ENCODE results near the gene GPS2. TPM values are rescaled to one million over a fixed set of nuclear protein-coding genes. Genes with fewer than 3 reads are reported as not detected.

Gene GPS2
- total RNA-seq, 1 donor: 48.1 TPM

DNA sequence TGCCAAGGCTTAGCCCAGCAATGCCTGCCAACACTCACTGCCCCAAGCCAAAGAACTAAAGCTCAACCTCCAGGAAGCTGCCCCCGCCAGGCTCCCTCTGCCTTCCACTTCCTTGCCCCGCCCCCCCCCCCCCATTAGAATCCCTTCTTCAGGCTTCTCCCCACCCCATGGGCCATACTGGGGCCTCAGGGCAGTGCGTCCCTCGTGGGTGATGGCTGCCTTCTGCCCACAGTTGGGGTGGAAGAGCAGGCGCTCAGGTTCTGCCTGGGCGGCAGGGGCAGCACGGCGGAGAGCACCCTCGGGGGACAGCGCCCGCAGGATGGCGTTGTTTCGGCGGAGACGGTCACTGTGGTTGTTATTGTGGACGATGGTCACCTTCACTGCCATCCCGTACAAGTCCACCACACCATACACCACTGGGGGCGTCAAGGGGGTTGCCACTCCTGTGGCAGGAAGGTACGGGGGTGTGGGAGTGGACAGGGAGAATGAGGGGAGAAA, 9.9 kb upstream of the GPS2 start:
- no peaks in the 10 kb centered on the region for H3K27me3 ChIP-seq (ENCODE audit: insufficient read depth, low read length)
- H3K4me2 ChIP-seq (ENCODE audit: insufficient read depth, low read length): no peak overlapping the region
- TF ChIP-seq CTCF (IDR thresholded peaks at IDR 0.05; ENCODE audit: extremely low read depth, low read depth, low read length): no peak
- peaks cover 61% of the 10 kb centered on the region for H3K36me3 ChIP-seq (ENCODE audit: insufficient read depth, low read length)
- peak; percentile 68 for DNase-seq (ENCODE audit: insufficient read length, low spot score, missing footprints)
- no peak overlapping the region for H3K27ac ChIP-seq (ENCODE audit: low read depth, low read length)
- H2AFZ ChIP-seq (ENCODE audit: low read length): no peak overlapping the region
- peaks cover 3% of the 10 kb centered on the region for H4K20me1 ChIP-seq (ENCODE audit: insufficient read depth, low read length)
- peaks cover 9% of the 10 kb centered on the region for H3K4me1 ChIP-seq (ENCODE audit: insufficient read depth, low read length)
- no peaks in the 10 kb centered on the region for H3K9me3 ChIP-seq (ENCODE audit: low read depth, low read length)
- peaks cover 19% of the 10 kb centered on the region for H3K79me2 ChIP-seq (ENCODE audit: insufficient read depth, low read length)
- H3K4me3 ChIP-seq (ENCODE audit: insufficient read depth, low read length): no peak overlapping the region

- peaks cover 62% of the 10 kb centered on the region for H3K36me3 ChIP-seq (ENCODE audit: insufficient read depth, low read length)
These were observed 9.2 kb upstream of the GPS2 start for GRCh38 chr17:7324438-7324779.

DNA sequence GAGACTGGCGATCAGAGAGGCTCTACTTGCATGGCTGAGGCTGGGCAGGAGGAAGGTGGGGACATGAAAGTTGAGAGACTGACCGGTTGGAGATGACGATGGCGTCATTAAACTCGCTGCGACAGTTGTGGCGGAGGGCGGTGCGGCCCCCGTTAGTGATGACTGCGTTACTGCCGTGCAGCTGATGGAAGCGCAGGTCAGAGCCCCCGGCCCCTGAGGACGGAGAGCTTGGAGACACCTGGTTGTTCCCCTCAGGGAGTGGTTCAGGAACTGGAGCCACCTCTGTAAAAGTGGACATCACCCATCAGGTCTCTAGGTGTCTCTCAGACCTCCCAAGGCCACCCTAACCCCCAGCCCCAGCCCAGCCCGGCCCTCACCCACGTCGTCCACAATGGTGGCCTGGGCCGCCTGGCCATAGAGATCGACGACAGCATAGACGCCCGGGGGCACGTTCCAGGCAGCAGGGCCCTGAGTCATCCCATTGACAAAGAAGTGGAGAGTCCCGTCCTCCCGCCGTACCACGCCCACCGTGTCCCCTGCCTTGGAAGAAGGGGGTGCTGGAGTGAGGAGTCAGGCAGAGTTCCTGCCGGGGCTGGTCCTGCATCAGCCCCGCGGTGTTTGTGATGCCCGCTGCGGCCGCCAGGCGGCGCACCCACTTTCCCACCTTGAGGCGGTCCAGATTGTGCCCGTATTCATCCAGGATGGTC, 8.7 kb upstream of the GPS2 start:
- DNase-seq (ENCODE audit: insufficient read length, low spot score, missing footprints): peak; percentile 98
- no peak overlapping the region for H3K27ac ChIP-seq (ENCODE audit: low read depth, low read length)
- H2AFZ ChIP-seq (ENCODE audit: low read length): no peak overlapping the region
- peak; percentile 80 for TF ChIP-seq CTCF (IDR thresholded peaks at IDR 0.05; ENCODE audit: extremely low read depth, low read depth, low read length)
- H3K79me2 ChIP-seq (ENCODE audit: insufficient read depth, low read length): peaks cover 19% of the 10 kb centered on the region
- peaks cover 9% of the 10 kb centered on the region for H3K4me1 ChIP-seq (ENCODE audit: insufficient read depth, low read length)
- H3K9me3 ChIP-seq (ENCODE audit: low read depth, low read length): no peaks in the 10 kb centered on the region
- peaks cover 3% of the 10 kb centered on the region for H4K20me1 ChIP-seq (ENCODE audit: insufficient read depth, low read length)
- peaks cover 65% of the 10 kb centered on the region for H3K36me3 ChIP-seq (ENCODE audit: insufficient read depth, low read length)
- no peaks in the 10 kb centered on the region for H3K27me3 ChIP-seq (ENCODE audit: insufficient read depth, low read length)
- no peak overlapping the region for H3K4me2 ChIP-seq (ENCODE audit: insufficient read depth, low read length)
- H3K4me3 ChIP-seq (ENCODE audit: insufficient read depth, low read length): no peak overlapping the region

More at GRCh38 chr17:7324438-7324779, 9.2 kb upstream of the GPS2 start:
- peak; percentile 83 for DNase-seq (ENCODE audit: insufficient read length, low spot score, missing footprints)
- no peak for TF ChIP-seq CTCF (IDR thresholded peaks at IDR 0.05; ENCODE audit: extremely low read depth, low read depth, low read length)
- Histone ChIP-seq H3K27ac (ENCODE audit: low read depth, low read length) (no peak overlapping the region), H2AFZ (ENCODE audit: low read length) (no peak overlapping the region), H3K27me3 (ENCODE audit: insufficient read depth, low read length) (no peaks in the 10 kb centered on the region), H3K79me2 (ENCODE audit: insufficient read depth, low read length) (peaks cover 19% of the 10 kb centered on the region), H3K4me1 (ENCODE audit: insufficient read depth, low read length) (peaks cover 9% of the 10 kb centered on the region), H3K4me2 (ENCODE audit: insufficient read depth, low read length) (no peak overlapping the region), H3K9me3 (ENCODE audit: low read depth, low read length) (no peaks in the 10 kb centered on the region), H4K20me1 (ENCODE audit: insufficient read depth, low read length) (peaks cover 3% of the 10 kb centered on the region), H3K4me3 (ENCODE audit: insufficient read depth, low read length) (no peak overlapping the region)

- Histone ChIP-seq H3K36me3 (ENCODE audit: insufficient read depth, low read length) (peaks cover 76% of the 10 kb centered on the region), H3K9me3 (ENCODE audit: low read depth, low read length) (no peaks in the 10 kb centered on the region), H3K27me3 (ENCODE audit: insufficient read depth, low read length) (no peaks in the 10 kb centered on the region), H3K4me3 (ENCODE audit: insufficient read depth, low read length) (no peak overlapping the region), H4K20me1 (ENCODE audit: insufficient read depth, low read length) (no peaks in the 10 kb centered on the region), H2AFZ (ENCODE audit: low read length) (no peak overlapping the region), H3K27ac (ENCODE audit: low read depth, low read length) (no peak overlapping the region), H3K4me2 (ENCODE audit: insufficient read depth, low read length) (no peak overlapping the region), H3K79me2 (ENCODE audit: insufficient read depth, low read length) (peaks cover 7% of the 10 kb centered on the region), H3K4me1 (ENCODE audit: insufficient read depth, low read length) (no peaks in the 10 kb centered on the region)
- no peak for TF ChIP-seq CTCF (IDR thresholded peaks at IDR 0.05; ENCODE audit: extremely low read depth, low read depth, low read length)
- DNase-seq (ENCODE audit: insufficient read length, low spot score, missing footprints): peak; percentile 64
These were observed 7.5 kb upstream of the GPS2 start for GRCh38 chr17:7322520-7323194.
